Thoracic aorta (tissue), 2 donors: Measurements from ENCODE around the gene RNF11. TPM values are rescaled to one million over a fixed set of nuclear protein-coding genes. Genes with fewer than 3 reads are reported as not detected.

Experiments used
- ATAC-seq: fragments of 150-250 bp; one replicate; pipeline ENCODE4 v1.8.0; 2017; ENCODE audit warnings: low read depth; ENCODE audit not compliant: insufficient number of reproducible peaks, low FRiP score
- DNase-seq: peaks from one replicate; pipeline ENCODE4 v3.0.0-alpha.2; 2020; ENCODE audit warnings: low spot score
- H3K27ac ChIP-seq, 2 donors: fragments of 200-600 bp; sonication (generic); 1 replicate in 1 of 2; 2 replicates in 1 of 2; pipeline ENCODE4 v1.5.1; 2016; ENCODE audit warnings: mild to moderate bottlenecking in 2 of 2, moderate library complexity in 2 of 2
- H3K27me3 ChIP-seq: fragments of 200-600 bp; sonication (generic); replicated peaks from 2 replicates; pipeline ENCODE4 v1.6.0; 2016; ENCODE audit warnings: mild to moderate bottlenecking; ENCODE audit not compliant: insufficient read depth
- H3K36me3 ChIP-seq: fragments of 200-600 bp; sonication (generic); one replicate; pipeline ENCODE4 v1.5.1; 2016
- H3K4me1 ChIP-seq, 2 donors: fragments of 200-600 bp; sonication (generic); 1 replicate in 1 of 2; 2 replicates in 1 of 2; pipeline versions ENCODE4 v1.5.1 to v1.6.0; 2016; ENCODE audit warnings: low read depth in 2 of 2, mild to moderate bottlenecking in 1 of 2; ENCODE audit not compliant: control insufficient read depth in 1 of 2
- H3K4me3 ChIP-seq: fragments of 200-600 bp; sonication (generic); 2 replicates; pipeline ENCODE4 v1.5.1; 2016; ENCODE audit warnings: mild to moderate bottlenecking
- H3K9me3 ChIP-seq: fragments of 200-600 bp; sonication (generic); 2 replicates; pipeline ENCODE4 v1.5.1; 2016
- total RNA-seq, 2 donors: library from RNA; depleted of rRNA; stranded (reverse); fragments of >200 nt; gene quantifications; one replicate each; pipeline versions ENCODE4 v1.1.0 to v1.2.3, GENCODE V29; 2016
- TF ChIP-seq, protein P1 (sequence below): fragments of 200-600 bp; sonication (generic); IDR thresholded peaks from one replicate; pipeline ENCODE4 v1.5.1; 2019; ENCODE audit warnings: antibody characterized with exemption

The RNF11 gene
- total RNA-seq, 2 donors from 2014 or later, result 102 to 112 TPM

DNA sequence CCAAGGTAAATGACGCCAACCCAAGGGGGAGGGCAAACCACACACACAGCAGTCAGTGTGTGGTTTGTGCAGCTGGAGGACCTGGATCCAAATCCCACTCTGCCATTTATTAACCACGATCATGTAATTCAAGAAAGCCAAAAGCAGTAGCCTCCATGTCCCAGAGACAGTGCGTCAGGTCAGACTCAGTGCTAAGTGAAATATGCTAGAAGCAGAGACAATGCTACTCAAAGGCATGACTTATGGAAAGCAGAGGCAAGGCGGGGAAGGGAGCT, 80.7 kb downstream of the RNF11 start:
- DNase-seq, result no peak
- TF ChIP-seq, protein P1, sequence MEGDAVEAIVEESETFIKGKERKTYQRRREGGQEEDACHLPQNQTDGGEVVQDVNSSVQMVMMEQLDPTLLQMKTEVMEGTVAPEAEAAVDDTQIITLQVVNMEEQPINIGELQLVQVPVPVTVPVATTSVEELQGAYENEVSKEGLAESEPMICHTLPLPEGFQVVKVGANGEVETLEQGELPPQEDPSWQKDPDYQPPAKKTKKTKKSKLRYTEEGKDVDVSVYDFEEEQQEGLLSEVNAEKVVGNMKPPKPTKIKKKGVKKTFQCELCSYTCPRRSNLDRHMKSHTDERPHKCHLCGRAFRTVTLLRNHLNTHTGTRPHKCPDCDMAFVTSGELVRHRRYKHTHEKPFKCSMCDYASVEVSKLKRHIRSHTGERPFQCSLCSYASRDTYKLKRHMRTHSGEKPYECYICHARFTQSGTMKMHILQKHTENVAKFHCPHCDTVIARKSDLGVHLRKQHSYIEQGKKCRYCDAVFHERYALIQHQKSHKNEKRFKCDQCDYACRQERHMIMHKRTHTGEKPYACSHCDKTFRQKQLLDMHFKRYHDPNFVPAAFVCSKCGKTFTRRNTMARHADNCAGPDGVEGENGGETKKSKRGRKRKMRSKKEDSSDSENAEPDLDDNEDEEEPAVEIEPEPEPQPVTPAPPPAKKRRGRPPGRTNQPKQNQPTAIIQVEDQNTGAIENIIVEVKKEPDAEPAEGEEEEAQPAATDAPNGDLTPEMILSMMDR, result no peak

DNA sequence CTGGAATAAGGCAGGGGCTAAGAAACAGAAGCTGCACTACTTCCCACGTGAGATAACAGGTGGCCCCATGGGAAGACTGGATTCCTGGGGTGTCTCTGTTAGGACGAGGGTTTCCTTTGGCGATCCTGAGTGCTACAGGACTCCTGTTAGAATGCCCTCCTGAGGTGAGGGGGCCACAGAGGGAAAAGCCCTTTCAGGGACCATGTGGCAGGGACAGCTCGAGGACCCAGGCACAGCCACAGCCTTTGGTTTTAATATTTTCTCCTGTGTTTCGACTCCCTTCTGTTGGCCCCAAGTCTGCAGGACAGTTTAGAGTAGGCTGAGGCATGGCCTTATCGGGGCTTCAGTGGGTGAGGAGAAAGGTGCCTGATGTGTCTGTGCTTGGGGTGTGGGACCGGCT, 81.7 kb downstream of the RNF11 start:
- Histone ChIP-seq H3K4me3 (no peak overlapping the region), H3K27ac (no peak overlapping the region), H3K27me3 (no peaks in the 10 kb centered on the region), H3K9me3 (no peaks in the 10 kb centered on the region), H3K36me3 (no peaks in the 10 kb centered on the region), H3K4me1 (peaks cover 6 to 14% of the 10 kb centered on the region in 2 donors)
- TF ChIP-seq, protein P1, result no peak
- ATAC-seq (no peak), DNase-seq (no peak)

More for the DNA sequence above, 80.7 kb downstream of the RNF11 start:
- no peak overlapping the region for H3K4me3 ChIP-seq
- H3K9me3 ChIP-seq, result no peaks in the 10 kb centered on the region
- no peak overlapping the region for H3K27ac ChIP-seq
- no peaks in the 10 kb centered on the region for H3K27me3 ChIP-seq
- no peaks in the 10 kb centered on the region for H3K36me3 ChIP-seq
- no peak for ATAC-seq
- H3K4me1 ChIP-seq, result peaks cover 6 to 14% of the 10 kb centered on the region in 2 donors

DNA sequence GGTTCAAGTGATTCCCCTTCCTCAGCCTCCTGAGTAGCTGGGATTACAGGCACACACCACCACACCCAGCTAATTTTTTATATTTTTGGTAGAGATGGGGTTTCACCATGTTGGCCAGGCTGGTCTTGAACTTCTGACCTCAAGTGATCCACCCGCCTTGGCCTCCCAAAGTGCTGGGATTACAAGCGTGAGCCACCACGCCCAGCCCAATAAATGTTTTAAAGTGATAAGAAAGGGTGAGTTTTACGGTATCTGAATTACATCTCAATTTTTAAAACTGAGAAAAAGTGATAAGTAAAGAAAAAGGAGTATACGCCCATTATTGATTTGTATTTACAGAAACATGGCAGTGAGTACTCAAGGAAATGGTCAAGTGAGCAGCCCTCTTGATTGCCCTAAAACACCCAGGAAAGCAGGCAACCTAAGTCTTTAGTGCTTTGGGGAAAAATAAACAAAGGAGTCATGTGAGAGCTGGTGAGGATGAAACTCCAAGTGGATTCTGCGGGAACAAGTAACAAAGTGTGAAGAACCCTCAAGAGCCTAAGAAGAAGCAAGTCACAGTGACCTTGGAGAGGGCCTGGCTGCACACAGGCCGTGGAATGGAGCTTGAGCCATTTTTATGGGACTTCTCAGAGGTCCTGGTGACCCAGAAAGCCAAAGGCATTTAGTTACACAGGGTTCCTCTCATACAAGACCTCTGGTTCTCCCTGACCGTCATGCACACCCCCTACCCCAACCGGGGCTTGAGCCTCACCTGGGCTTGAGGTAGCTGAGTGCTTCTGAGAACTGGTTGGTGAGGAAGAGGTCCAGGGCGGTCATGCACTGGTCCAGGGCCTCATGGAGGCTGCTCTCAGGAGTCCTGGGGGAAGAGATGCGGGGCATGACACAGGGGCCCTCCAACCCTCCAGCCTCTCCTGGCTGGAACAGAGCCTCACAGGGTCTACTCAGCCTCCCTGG, 85.2 kb downstream of the RNF11 start:
- TF ChIP-seq, protein P1, result no peak
- Histone ChIP-seq H3K4me3 (no peak overlapping the region), H3K27ac (no peak overlapping the region), H3K4me1 (no peaks in the 10 kb centered on the region), H3K9me3 (no peaks in the 10 kb centered on the region), H3K36me3 (no peaks in the 10 kb centered on the region), H3K27me3 (no peaks in the 10 kb centered on the region)
- no peak for DNase-seq
- ATAC-seq, result no peak

DNA sequence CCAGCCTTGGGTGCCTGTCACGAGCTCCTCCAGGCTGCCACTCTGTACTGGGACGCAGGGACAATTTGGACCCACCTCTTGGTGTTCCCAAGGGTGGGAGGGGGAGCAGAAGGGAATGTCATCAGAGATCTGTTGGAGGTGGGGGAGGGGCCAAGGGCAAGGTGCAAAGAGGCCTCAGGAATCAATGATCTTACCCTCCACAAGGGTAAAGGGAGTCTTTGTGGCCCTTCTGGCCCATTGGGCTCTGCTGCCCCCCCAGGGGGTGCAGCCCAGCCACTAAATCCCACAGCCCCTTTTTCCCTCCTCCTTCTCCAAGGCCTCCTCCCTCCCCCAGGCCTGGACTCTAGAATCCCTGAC, 85.8 kb downstream of the RNF11 start:
- DNase-seq, result no peak
- Histone ChIP-seq H3K27ac (no peak overlapping the region), H3K4me3 (no peak overlapping the region), H3K4me1 (no peaks in the 10 kb centered on the region), H3K9me3 (no peaks in the 10 kb centered on the region), H3K27me3 (no peaks in the 10 kb centered on the region), H3K36me3 (no peaks in the 10 kb centered on the region)
- ATAC-seq, result no peak
- TF ChIP-seq, protein P1, result no peak

DNA sequence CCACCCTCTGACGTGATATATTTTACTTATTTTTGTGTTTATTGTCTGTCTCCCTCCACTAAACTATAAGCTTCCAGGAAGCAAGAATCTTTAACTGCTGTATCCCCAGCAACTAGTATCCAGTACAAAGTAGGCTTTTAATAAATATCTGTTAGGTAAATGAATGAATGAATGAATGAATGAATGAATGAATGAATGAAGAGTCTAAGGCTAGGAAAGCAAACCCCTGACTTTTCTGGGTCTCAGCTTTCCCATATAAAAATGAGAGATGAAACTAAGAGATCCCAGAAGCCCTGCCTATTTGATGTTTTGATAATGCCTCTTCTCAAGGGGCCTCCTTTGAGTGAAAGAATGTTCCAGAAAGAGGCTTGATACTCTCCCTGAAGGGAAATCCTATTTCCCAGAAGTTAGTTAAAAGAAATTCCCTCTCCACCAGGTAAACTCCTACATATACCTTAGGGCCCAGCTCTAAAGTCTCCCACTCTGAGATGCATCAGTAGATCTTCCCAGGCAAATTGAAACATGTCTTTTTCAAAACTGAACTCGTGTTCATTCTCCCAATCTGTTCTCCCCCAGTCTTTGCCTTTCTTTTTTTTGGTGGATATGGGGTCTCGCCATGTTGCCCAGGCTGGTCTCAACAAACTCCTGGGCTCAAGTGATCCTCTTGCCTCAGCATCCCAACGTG, 86.5 kb downstream of the RNF11 start:
- Histone ChIP-seq H3K27ac (no peak overlapping the region), H3K4me3 (no peak overlapping the region), H3K9me3 (no peaks in the 10 kb centered on the region), H3K27me3 (no peaks in the 10 kb centered on the region), H3K4me1 (no peaks in the 10 kb centered on the region), H3K36me3 (no peaks in the 10 kb centered on the region)
- TF ChIP-seq, protein P1, result no peak
- DNase-seq (no peak), ATAC-seq (no peak)
